Measurements from ENCODE around the gene SYNPO2.
"Not testable (repeated sequence)": the region's sequence is repeated elsewhere in the genome, so short reads cannot be mapped to it uniquely, and the experiment has no call there.

Gene SYNPO2

DNA sequence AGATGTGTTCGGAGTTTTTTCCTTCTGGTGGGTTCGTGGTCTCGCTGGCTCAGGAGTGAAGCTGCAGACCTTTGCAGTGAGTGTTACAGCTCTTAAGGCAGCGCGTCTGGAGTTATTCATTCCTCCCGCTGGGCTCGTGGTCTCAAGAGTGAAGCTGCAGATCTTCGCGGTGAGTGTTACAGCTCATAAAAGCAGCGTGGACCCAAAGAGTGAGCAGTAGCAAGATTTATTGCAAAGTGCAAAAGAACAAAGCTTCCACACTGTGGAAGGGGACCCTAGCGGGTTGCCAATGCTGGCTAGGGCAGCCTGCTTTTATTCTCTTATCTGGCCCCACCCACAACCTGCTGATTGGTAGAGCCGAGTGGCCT, 87.5 kb downstream of the SYNPO2 start:
- not testable (repeated sequence) for DNase-seq (ENCODE audit: low read depth)

GRCh38 chr4:118977100-118977499, 88.4 kb downstream of the SYNPO2 start:
- DNase-seq (ENCODE audit: low read depth), result not testable (repeated sequence)

DNA sequence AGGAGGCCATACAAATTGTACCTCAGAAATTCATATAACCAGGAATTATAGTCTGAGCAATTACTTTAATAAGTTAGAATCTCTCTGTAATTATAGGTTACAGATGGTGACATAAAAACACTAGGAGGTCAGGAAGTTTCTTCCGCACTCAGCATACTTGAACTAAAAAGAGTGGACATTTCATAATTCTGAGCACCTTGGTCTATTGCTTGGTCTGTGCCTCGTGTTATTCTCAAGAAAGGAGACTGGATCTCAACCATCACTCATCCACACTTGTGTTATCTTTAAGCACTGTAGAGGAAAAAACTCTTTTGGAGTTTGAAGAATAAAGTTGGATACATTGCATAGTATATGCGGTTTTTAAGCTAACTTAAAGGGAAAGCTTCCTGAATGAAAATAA, 91.1 kb downstream of the SYNPO2 start:
- no peak for DNase-seq (ENCODE audit: low read depth)

DNA sequence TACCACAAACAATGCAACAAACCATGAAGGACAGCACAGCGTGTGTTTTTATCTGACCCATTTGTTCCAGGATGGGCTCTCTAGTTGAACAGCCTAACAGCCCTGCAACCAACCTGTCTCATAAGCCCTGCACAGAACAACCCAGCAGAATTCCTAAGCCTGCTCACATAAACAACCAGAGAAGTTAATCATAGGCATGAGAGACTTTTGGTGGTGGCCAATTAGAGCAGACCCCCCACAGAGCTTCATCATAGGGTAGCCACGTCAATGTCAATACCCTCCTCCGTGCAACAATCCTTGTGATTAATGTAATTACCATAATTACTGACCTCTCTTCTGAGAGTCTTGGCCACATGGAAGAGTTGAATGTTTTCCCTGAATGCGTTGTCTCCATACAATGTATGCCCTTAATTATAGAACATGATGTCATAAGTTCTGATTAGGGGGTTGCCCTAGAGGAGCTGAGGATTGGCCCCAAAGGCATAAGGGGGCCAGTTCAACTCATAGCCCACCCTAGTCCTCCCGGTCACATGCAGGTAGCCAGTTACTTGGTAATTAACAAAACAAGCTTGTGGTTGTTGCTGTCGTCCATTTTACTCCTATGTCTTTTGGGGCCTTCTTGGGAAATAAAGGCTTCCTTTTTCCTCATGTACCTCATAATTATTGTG, 92.7 kb downstream of the SYNPO2 start:
- no peak for DNase-seq (ENCODE audit: low read depth)

GRCh38 chr4:118981839-118982381, 93.3 kb downstream of the SYNPO2 start:
- DNase-seq (ENCODE audit: low read depth), result peak; percentile 59

DNA sequence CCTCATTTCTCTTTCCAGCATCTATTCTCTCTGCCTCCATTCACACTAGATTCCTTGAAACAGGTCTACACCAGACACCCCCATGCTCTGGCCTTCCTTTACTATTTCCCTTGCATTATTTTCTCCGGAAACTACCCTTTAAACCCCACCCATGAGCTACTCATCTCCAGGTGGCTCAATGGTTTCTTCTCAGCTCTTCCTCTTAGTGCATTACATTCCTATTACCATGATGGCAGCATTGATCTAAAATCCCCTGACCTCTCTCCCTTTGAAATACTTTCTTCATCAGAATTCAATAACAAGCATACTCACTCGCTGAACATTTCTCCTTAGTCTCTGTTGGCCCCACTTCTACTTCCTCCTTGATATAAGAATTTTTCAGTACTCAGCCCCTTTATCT, 94.6 kb downstream of the SYNPO2 start:
- DNase-seq (ENCODE audit: low read depth), result no peak

GRCh38 chr4:118983831-118984230, 95.2 kb downstream of the SYNPO2 start:
- DNase-seq (ENCODE audit: low read depth), result no peak

GRCh38 chr4:118985170-118986000, 96.7 kb downstream of the SYNPO2 start:
- DNase-seq (ENCODE audit: low read depth), result no peak

GRCh38 chr4:118987959-118988634, 99.4 kb downstream of the SYNPO2 start:
- no peak for DNase-seq (ENCODE audit: low read depth)

- DNase-seq (ENCODE audit: low read depth), result no peak
These were observed 100.0 kb downstream of the SYNPO2 start for GRCh38 chr4:118988635-118988972.

- peak; percentile 53 for DNase-seq (ENCODE audit: low read depth)
These were observed 100.7 kb downstream of the SYNPO2 start for GRCh38 chr4:118989098-118990080.

GRCh38 chr4:118991686-118992085, 103.0 kb downstream of the SYNPO2 start:
- DNase-seq (ENCODE audit: low read depth), result no peak

GRCh38 chr4:118992149-118992548, 103.5 kb downstream of the SYNPO2 start:
- no peak for DNase-seq (ENCODE audit: low read depth)

GRCh38 chr4:118993333-118993732, 104.7 kb downstream of the SYNPO2 start:
- no peak for DNase-seq (ENCODE audit: low read depth)

DNA sequence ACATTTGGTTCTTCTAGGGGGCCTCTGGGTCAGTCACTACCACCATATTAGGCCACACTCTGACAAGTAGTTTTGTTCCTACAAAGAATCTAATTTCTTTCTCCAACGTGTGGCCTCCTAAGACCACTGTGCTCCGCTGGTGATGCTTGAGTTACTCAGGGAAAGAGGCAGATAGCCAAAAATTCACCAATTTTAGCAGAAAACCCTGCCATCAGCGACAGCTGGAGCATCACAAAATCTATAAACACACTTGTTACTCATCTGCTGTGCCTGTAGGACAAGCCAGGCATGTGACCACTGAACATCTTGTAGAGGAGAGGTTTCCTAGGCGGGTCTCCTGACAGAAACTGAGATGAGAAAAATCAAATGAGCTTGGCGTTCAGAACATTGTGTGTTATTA, 105.4 kb downstream of the SYNPO2 start:
- no peak for DNase-seq (ENCODE audit: low read depth)

GRCh38 chr4:118995693-118996391, 107.2 kb downstream of the SYNPO2 start:
- DNase-seq (ENCODE audit: low read depth), result no peak

- no peak for DNase-seq (ENCODE audit: low read depth)
These were observed 108.9 kb downstream of the SYNPO2 start for GRCh38 chr4:118997601-118998000.

- DNase-seq (ENCODE audit: low read depth), result no peak
These were observed 111.3 kb downstream of the SYNPO2 start for GRCh38 chr4:118999919-119000318.

DNA sequence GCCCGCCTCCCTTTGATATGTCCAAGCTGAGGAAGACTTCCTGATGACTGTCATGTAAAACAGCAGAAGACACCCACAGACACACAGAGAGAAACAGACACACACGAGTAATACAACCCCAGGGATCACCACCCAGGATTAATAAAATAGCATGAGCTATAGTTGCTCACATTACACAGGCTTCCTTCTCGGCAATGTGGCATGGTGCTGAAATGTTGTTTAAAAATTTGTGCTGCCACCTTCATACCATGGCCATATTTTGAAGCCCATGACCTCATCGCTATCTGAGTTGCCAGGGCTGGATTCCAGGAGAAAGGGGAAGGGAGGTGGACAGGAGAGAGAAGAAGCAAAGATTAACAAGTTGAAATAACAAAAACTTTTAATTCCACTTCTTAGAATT, 111.7 kb downstream of the SYNPO2 start:
- DNase-seq (ENCODE audit: low read depth), result no peak

DNA sequence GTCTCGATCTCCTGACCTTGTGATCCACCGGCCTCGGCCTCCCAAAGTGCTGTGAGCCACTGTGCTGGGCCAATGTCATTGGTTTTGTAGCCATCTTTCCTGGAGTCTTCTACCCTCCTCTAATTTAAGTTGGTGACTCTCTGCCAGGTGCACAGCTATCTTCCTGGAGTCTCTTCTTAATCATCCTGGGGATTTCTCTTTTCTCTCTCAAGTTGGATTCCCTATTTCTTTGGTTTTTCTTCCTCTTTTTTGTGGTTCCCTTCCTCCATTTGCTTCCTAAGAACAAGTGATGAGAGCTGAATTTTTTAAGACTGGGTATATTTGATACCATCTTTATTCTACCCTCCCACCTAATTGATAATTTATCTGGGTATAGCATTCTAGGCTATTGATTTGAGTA, 113.8 kb downstream of the SYNPO2 start:
- no peak for DNase-seq (ENCODE audit: low read depth)

DNA sequence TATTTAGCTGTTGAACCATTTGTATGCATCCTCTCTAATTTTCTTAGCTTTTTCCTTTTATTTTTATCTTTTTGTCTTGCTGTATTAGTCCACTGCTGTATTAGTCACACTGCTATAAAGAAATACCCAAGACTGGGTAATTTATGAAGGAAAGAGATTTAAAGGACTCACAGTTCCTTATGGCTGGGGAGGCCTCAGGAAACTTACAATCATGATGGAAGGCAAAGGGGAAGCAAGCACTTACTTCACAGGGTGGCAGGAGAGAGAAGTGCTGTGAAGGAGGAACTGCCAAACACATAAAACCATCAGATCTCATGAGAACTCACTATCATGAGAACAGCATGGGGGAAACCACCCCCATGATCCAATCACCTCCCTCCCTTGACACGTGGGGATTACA, 114.3 kb downstream of the SYNPO2 start:
- DNase-seq (ENCODE audit: low read depth), result not testable (repeated sequence)
